Lower lobe of right lung (tissue), 2 donors: ENCODE measurements around the gene ZC3H14. TPM values are rescaled to one million over a fixed set of nuclear protein-coding genes. Genes with fewer than 3 reads are reported as not detected.
A peak's percentile ranks its signal among the peaks of the same experiment; 100 is the strongest.

Source experiments
- ATAC-seq, 2 donors: fragments of 200-7000 bp; cut with Tn5 transposase; one replicate each; pipeline ENCODE4 v1.9.1; 2020 to 2022; ENCODE audit warnings: mild to moderate bottlenecking in 2 of 2, moderate library complexity in 2 of 2
- DNase-seq: peaks from one replicate; pipeline ENCODE4 v3.0.0-alpha.2; 2020
- H3K27ac ChIP-seq: fragments of 200-600 bp; one replicate; pipeline ENCODE4 v1.8.0; 2022
- H3K27me3 ChIP-seq: fragments of 200-600 bp; one replicate; pipeline ENCODE4 v1.8.0; 2022; ENCODE audit warnings: low read depth
- H3K36me3 ChIP-seq: fragments of 200-600 bp; one replicate; pipeline ENCODE4 v1.8.0; 2022; ENCODE audit warnings: mild to moderate bottlenecking
- H3K4me1 ChIP-seq: fragments of 200-600 bp; one replicate; pipeline ENCODE4 v1.8.0; 2022
- H3K4me3 ChIP-seq: fragments of 200-600 bp; one replicate; pipeline ENCODE4 v1.8.0; 2022; ENCODE audit warnings: mild to moderate bottlenecking
- H3K9me3 ChIP-seq: fragments of 200-600 bp; one replicate; pipeline ENCODE4 v1.8.0; 2022
- intact Hi-C: fragments of 100-400 bp; cut with DNase I; formaldehyde crosslinking; loops from one replicate; pipeline ENCODE4 v1.11.0; 2022
- total RNA-seq: library from RNA; stranded (reverse); fragmentation: NEBNext Ultra II Directional; extraction: Animal tissue kit (Norgen Biotek cat#: 25700); gene quantifications from one replicate; pipeline ENCODE4 v1.2.1, GENCODE V29; 2021
- TF ChIP-seq, protein P1 (sequence below): fragments of 200-600 bp; IDR thresholded peaks from one replicate; pipeline ENCODE4 v1.8.0; 2022; ENCODE audit warnings: antibody characterized with exemption, mild to moderate bottlenecking
- donor health status: DM: no; HTN: yes; CAD: no; lungs with severe emphysema.

The ZC3H14 gene
- total RNA-seq, 1 donor from 2014 or later = 67.3 TPM

DNA sequence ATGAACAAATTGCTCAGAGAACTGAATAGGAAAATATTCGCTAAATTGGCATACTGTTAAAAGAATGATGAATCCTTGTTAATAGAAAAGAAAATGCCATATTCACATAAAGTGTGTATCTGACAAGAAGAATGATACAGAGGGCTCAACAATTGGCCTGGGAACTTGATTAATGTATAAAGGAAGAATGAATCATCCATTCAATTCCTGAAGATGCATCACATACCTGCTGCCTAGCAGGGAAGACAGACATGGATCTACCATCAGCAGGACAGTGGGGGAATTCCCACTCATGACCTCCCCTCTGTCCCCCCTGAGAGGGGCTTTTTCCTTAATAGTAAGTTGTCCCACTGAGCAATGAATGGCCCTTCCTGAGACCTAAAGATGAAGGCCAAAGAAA is 21.5 kb upstream of the ZC3H14 start:
- TF ChIP-seq, protein P1, sequence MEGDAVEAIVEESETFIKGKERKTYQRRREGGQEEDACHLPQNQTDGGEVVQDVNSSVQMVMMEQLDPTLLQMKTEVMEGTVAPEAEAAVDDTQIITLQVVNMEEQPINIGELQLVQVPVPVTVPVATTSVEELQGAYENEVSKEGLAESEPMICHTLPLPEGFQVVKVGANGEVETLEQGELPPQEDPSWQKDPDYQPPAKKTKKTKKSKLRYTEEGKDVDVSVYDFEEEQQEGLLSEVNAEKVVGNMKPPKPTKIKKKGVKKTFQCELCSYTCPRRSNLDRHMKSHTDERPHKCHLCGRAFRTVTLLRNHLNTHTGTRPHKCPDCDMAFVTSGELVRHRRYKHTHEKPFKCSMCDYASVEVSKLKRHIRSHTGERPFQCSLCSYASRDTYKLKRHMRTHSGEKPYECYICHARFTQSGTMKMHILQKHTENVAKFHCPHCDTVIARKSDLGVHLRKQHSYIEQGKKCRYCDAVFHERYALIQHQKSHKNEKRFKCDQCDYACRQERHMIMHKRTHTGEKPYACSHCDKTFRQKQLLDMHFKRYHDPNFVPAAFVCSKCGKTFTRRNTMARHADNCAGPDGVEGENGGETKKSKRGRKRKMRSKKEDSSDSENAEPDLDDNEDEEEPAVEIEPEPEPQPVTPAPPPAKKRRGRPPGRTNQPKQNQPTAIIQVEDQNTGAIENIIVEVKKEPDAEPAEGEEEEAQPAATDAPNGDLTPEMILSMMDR = no peak

DNA sequence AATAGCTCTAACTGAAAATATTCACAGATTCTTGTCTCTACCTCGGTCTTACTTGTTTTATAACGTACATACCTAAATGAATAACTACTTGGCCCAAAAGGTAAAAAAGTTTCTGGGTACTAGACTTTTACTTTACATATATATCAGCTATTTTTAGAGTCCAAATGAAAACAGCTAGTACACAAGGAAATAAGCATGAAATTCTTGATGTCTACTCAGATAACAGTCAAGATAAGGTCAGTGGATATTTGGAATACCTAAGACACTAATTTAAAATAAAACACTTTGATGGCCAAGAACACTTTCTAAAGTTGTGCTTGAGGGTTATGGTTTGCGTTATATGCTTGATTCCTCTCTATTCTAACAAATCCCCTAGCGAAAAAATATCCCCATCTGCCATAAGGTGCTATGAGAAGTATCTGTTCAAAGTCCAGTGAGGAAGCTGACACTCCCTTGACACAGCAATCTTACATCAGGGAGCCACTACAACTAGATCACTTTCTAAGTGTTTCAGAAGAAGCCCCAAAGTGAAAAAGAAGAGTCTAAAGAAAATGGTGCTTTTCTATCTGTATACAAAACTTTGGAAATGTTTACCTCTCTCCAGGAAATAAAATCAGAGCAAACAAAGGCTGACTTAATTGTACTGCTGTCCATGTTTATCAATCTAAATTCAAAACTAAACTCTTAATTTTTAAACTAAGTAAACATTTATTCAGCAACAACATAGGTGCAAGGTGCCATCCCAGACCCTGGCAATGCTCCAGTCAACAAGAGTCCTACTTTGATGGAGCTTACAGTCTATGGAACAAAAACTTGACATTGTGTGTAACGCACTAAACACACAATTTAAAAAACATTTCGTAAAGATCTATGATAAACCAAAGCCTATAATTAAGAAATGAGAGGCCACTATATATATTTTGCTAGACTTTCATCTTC is 19.7 kb upstream of the ZC3H14 start:
- intact Hi-C loops = no loop called here
- no peaks in the 10 kb centered on the region for H3K4me1 ChIP-seq
- H3K36me3 ChIP-seq = peaks cover 10% of the 10 kb centered on the region
- TF ChIP-seq, protein P1 = no peak
- no peaks in the 10 kb centered on the region for H3K9me3 ChIP-seq
- ATAC-seq (peak in 1 of 2 donors; percentile 44), DNase-seq (no peak)
- no peak overlapping the region for H3K27ac ChIP-seq
- no peaks in the 10 kb centered on the region for H3K27me3 ChIP-seq
- no peak overlapping the region for H3K4me3 ChIP-seq

More for the DNA sequence above, 21.5 kb upstream of the ZC3H14 start:
- H3K36me3 ChIP-seq = peaks cover 3% of the 10 kb centered on the region
- no peaks in the 10 kb centered on the region for H3K4me1 ChIP-seq
- no peaks in the 10 kb centered on the region for H3K27me3 ChIP-seq
- no peak overlapping the region for H3K27ac ChIP-seq
- DNase-seq (no peak), ATAC-seq (no peak)
- no peaks in the 10 kb centered on the region for H3K9me3 ChIP-seq
- intact Hi-C loops = no loop called here
- no peak overlapping the region for H3K4me3 ChIP-seq

DNA sequence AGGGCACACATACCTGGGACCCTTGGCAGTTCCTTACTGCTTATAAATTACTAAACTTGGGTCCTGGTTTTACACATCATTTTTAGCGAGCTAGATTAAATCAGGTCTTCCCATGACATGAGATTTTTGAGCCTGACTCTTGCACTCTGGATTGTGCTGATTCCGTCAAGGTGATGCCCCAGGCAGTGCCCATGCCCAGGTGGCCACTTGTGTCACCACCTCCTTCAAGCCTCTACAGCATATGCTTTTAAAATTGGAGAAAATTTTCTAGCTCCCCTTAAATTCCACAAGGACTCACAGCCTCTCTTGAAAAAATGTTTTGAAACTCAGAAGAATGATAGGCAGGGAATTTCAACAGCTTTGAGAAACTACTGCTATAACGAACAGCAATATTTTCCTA is 17.6 kb upstream of the ZC3H14 start:
- Histone ChIP-seq H3K9me3 (no peaks in the 10 kb centered on the region), H3K4me3 (no peak overlapping the region), H3K4me1 (no peaks in the 10 kb centered on the region), H3K27me3 (no peaks in the 10 kb centered on the region), H3K27ac (no peak overlapping the region), H3K36me3 (peaks cover 30% of the 10 kb centered on the region)
- DNase-seq (no peak), ATAC-seq (no peak)
- TF ChIP-seq, protein P1 = no peak
- intact Hi-C loops = no loop called here

DNA sequence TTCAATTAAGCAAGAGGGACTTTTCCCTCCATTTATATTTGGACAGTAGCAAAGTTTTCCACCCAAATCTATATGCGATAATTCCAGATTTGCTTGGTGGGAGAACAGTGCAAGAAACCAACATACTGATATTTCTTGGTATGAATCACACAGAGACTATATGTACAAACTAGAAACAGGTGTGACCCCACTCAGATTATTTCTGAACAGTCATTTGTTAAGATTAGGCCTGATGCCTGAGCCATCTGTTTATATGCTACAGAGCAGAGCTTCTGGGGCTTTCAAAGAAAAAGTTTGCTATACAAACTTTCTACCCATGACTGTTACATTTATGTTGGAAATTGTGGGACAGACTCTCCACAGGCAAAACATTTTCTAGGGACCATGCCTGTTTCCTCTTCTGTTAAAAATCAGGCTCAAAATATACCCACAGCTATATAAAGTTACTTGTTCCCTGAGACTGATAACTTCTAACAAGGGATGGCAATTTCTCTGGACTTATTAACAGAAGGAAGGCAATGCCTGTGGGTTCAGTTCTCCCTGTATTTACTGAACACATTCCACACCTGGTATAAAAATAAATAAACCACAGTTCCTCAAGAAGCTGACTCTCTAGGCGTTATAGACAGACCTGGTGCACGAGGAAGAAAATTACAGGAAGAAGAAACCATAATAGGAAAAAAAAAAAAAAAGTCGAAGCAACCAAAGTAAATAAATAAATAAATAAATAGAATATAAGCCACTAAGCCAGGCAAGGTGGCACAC is 16.0 kb upstream of the ZC3H14 start:
- H3K4me3 ChIP-seq = no peak overlapping the region
- H3K9me3 ChIP-seq = no peaks in the 10 kb centered on the region
- intact Hi-C loops = no loop called here
- peaks cover 9% of the 10 kb centered on the region for H3K4me1 ChIP-seq
- no peak for DNase-seq
- no peak overlapping the region for H3K27ac ChIP-seq
- H3K27me3 ChIP-seq = no peaks in the 10 kb centered on the region
- TF ChIP-seq, protein P1 = no peak
- H3K36me3 ChIP-seq = peaks cover 32% of the 10 kb centered on the region
- ATAC-seq = peak in 1 of 2 donors; percentile 36

DNA sequence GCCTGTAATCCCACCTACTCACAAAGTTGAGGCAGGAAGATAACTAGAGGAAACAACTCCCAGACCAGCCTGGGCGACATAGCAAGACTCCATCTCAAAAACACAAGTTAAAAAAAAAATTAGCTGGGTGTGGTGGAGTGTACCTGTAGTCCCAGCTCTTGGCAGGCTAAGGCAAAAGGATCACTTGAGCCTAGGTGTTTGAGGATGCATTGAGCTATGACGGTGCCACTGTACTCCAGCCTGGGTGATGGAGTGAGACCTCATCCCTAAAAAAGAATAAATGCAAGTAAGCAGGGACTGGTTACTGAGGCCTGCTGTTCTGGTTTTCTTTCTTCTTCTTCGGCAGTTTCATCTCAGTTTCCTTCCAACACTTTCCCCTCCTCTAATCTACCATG is 15.5 kb upstream of the ZC3H14 start:
- DNase-seq (no peak), ATAC-seq (no peak)
- TF ChIP-seq, protein P1 = no peak
- Histone ChIP-seq H3K9me3 (no peaks in the 10 kb centered on the region), H3K27ac (no peak overlapping the region), H3K27me3 (no peaks in the 10 kb centered on the region), H3K36me3 (peaks cover 29% of the 10 kb centered on the region), H3K4me1 (peaks cover 15% of the 10 kb centered on the region), H3K4me3 (no peak overlapping the region)
- intact Hi-C loops = no loop called here
